ENCODE results near the gene BSND.

Gene BSND

GRCh38 chr1:54979327-54979891, 19.3 kb upstream of the BSND start:
- Histone ChIP-seq H3K4me1 (ENCODE audit: low read length) (no peaks in the 10 kb centered on the region), H3K27me3 (ENCODE audit: low read depth, low read length) (peaks cover 11% of the 10 kb centered on the region; the same call in 1 of the 2 replicates), H3K4me3 (ENCODE audit: low read length) (no peak overlapping the region), H3K36me3 (replicated peaks; ENCODE audit: low read depth, low read length) (no peaks in the 10 kb centered on the region), H3K4me2 (ENCODE audit: low read length) (no peak overlapping the region), H3K79me2 (ENCODE audit: low read length) (no peaks in the 10 kb centered on the region), H3K27ac (ENCODE audit: low read length) (no peak overlapping the region), H4K20me1 (ENCODE audit: insufficient read depth, low read length) (no peaks in the 10 kb centered on the region), H3K9me3 (ENCODE audit: insufficient read depth, low read length) (no peaks in the 10 kb centered on the region), H3K9ac (ENCODE audit: low read length) (no peak overlapping the region), H2AFZ (ENCODE audit: low read depth, low read length) (no peak overlapping the region)
- TF ChIP-seq EZH2phosphoT487 (IDR thresholded peaks at IDR 0.05; ENCODE audit: low read depth) (no peak), CTCF (IDR thresholded peaks at IDR 0.05; ENCODE audit: low read depth, low read length) (no peak)

GRCh38 chr1:54980046-54980527, 18.6 kb upstream of the BSND start:
- no peak overlapping the region for H2AFZ ChIP-seq (ENCODE audit: low read depth, low read length)
- H3K36me3 ChIP-seq (replicated peaks; ENCODE audit: low read depth, low read length): no peaks in the 10 kb centered on the region
- H3K27ac ChIP-seq (ENCODE audit: low read length): no peak overlapping the region
- TF ChIP-seq CTCF (IDR thresholded peaks at IDR 0.05; ENCODE audit: low read depth, low read length) (no peak), EZH2phosphoT487 (IDR thresholded peaks at IDR 0.05; ENCODE audit: low read depth) (no peak)
- H3K9ac ChIP-seq (ENCODE audit: low read length): no peak overlapping the region
- no peaks in the 10 kb centered on the region for H3K79me2 ChIP-seq (ENCODE audit: low read length)
- H3K4me2 ChIP-seq (ENCODE audit: low read length): no peak overlapping the region
- H3K27me3 ChIP-seq (ENCODE audit: low read depth, low read length): peaks cover 12% of the 10 kb centered on the region; the same call in 1 of the 2 replicates
- H4K20me1 ChIP-seq (ENCODE audit: insufficient read depth, low read length): no peaks in the 10 kb centered on the region
- no peaks in the 10 kb centered on the region for H3K9me3 ChIP-seq (ENCODE audit: insufficient read depth, low read length)
- H3K4me3 ChIP-seq (ENCODE audit: low read length): no peak overlapping the region
- H3K4me1 ChIP-seq (ENCODE audit: low read length): no peaks in the 10 kb centered on the region

GRCh38 chr1:54980528-54981241, 18.0 kb upstream of the BSND start, which contains the start of gene TMEM61:
Gene TMEM61 (plus strand): TSS chr1:54980628. CDS start chr1:54981066, 438 bp downstream.
- Histone ChIP-seq H4K20me1 (ENCODE audit: insufficient read depth, low read length) (no peaks in the 10 kb centered on the region), H3K36me3 (replicated peaks; ENCODE audit: low read depth, low read length) (no peaks in the 10 kb centered on the region), H3K4me2 (ENCODE audit: low read length) (no peak within 1 kb of the TSS), H3K4me3 (ENCODE audit: low read length) (no peak within 1 kb of the TSS), H3K27ac (ENCODE audit: low read length) (no peak within 1 kb of the TSS), H3K9me3 (ENCODE audit: insufficient read depth, low read length) (no peaks in the 10 kb centered on the region), H3K4me1 (ENCODE audit: low read length) (no peaks in the 10 kb centered on the region), H3K27me3 (ENCODE audit: low read depth, low read length) (peaks cover 8% of the 10 kb centered on the region; the same call in 1 of the 2 replicates), H3K79me2 (ENCODE audit: low read length) (no peaks in the 10 kb centered on the region), H3K9ac (ENCODE audit: low read length) (no peak within 1 kb of the TSS), H2AFZ (ENCODE audit: low read depth, low read length) (no peak within 1 kb of the TSS)
- TF ChIP-seq CTCF (IDR thresholded peaks at IDR 0.05; ENCODE audit: low read depth, low read length): no peak
- TF ChIP-seq EZH2phosphoT487 (IDR thresholded peaks at IDR 0.05; ENCODE audit: low read depth): no peak

GRCh38 chr1:54981466-54981865, 17.3 kb upstream of the BSND start:
- no peak for TF ChIP-seq EZH2phosphoT487 (IDR thresholded peaks at IDR 0.05; ENCODE audit: low read depth)
- TF ChIP-seq CTCF (IDR thresholded peaks at IDR 0.05; ENCODE audit: low read depth, low read length): no peak
- no peak overlapping the region for H2AFZ ChIP-seq (ENCODE audit: low read depth, low read length)
- H3K4me3 ChIP-seq (ENCODE audit: low read length): no peak overlapping the region
- no peaks in the 10 kb centered on the region for H4K20me1 ChIP-seq (ENCODE audit: insufficient read depth, low read length)
- H3K9ac ChIP-seq (ENCODE audit: low read length): no peak overlapping the region
- no peaks in the 10 kb centered on the region for H3K36me3 ChIP-seq (replicated peaks; ENCODE audit: low read depth, low read length)
- no peak overlapping the region for H3K4me2 ChIP-seq (ENCODE audit: low read length)
- no peak overlapping the region for H3K27ac ChIP-seq (ENCODE audit: low read length)
- no peaks in the 10 kb centered on the region for H3K79me2 ChIP-seq (ENCODE audit: low read length)
- H3K27me3 ChIP-seq (ENCODE audit: low read depth, low read length): peaks cover 7% of the 10 kb centered on the region; the same call in 1 of the 2 replicates
- H3K9me3 ChIP-seq (ENCODE audit: insufficient read depth, low read length): no peaks in the 10 kb centered on the region
- H3K4me1 ChIP-seq (ENCODE audit: low read length): no peaks in the 10 kb centered on the region
